Kidney (tissue), 14 donors: ENCODE data around the gene KIAA0825. TPM values are rescaled to one million over a fixed set of nuclear protein-coding genes. Genes with fewer than 3 reads are reported as not detected.
A peak's percentile ranks its signal among the peaks of the same experiment; 100 is the strongest.

Source experiments
- DNase-seq, 5 donors: peaks; one replicate each; pipeline ENCODE4 v3.0.0-alpha.2; 2013 to 2020
- FAIRE-seq: peaks from 2 replicates; lab custom pipeline; 2012; peaks lifted over from hg19 to GRCh38; lab: Jason Lieb, UNC
- H3K27ac ChIP-seq, 2 donors: one replicate each; pipeline ENCODE4 v1.7.0; 2013; ENCODE audit warnings: low read depth in 2 of 2, low read length in 2 of 2, inconsistent platforms in 1 of 2
- H3K27me3 ChIP-seq: one replicate; pipeline ENCODE4 v1.7.1; 2013; ENCODE audit warnings: low read length, inconsistent platforms; ENCODE audit not compliant: control insufficient read depth, insufficient read depth
- H3K36me3 ChIP-seq, 3 donors: one replicate each; pipeline versions ENCODE4 v1.7.0 to v1.7.1; 2013; ENCODE audit warnings: low read length in 3 of 3, control low read depth in 1 of 3, inconsistent platforms in 1 of 3; ENCODE audit not compliant: insufficient read depth in 3 of 3, control insufficient read depth in 2 of 3
- H3K4me1 ChIP-seq, 3 donors: one replicate each; pipeline versions ENCODE4 v1.7.0 to v1.7.1; 2013; ENCODE audit warnings: low read length in 3 of 3, inconsistent platforms in 1 of 3, low read depth in 1 of 3; ENCODE audit not compliant: control insufficient read depth in 2 of 3, insufficient read depth in 2 of 3
- H3K4me3 ChIP-seq, 3 donors: one replicate each; pipeline versions ENCODE4 v1.7.0 to v1.8.1; 2013; ENCODE audit warnings: low read length in 3 of 3, control low read depth in 1 of 3, inconsistent platforms in 1 of 3
- H3K9ac ChIP-seq, 3 donors: one replicate each; pipeline versions ENCODE4 v1.7.0 to v1.7.1; 2013; ENCODE audit warnings: low read length in 3 of 3, control low read depth in 1 of 3, inconsistent platforms in 1 of 3
- H3K9me3 ChIP-seq, 3 donors: one replicate each; pipeline versions ENCODE4 v1.7.0 to v1.7.1; 2013; ENCODE audit warnings: low read length in 3 of 3, control low read depth in 1 of 3, inconsistent platforms in 1 of 3; ENCODE audit not compliant: control insufficient read depth in 2 of 3, insufficient read depth in 1 of 3
- intact Hi-C: fragments of 100-400 bp; cut with DNase I; formaldehyde crosslinking; loops from one replicate; pipeline ENCODE4 v1.11.1; 2022
- polyA plus RNA-seq: library from polyadenylated mRNA; stranded (reverse); fragments of 350-450 nt; fragmentation: Illumina TruSeq; extraction: RNeasy Lipid Tissue Mini Kit (QIAGEN cat#74804); gene quantifications from one replicate; pipeline ENCODE4 v1.2.3, GENCODE V29; 2014; ENCODE audit warnings: low read depth, low replicate concordance; ENCODE audit not compliant: insufficient read depth
- total RNA-seq: library from RNA; stranded (reverse); fragmentation: NEBNext Ultra II Directional; extraction: Animal tissue kit (Norgen Biotek cat#: 25700); gene quantifications from one replicate; pipeline ENCODE4 v1.2.1, GENCODE V29; 2021
- TF ChIP-seq, protein P1 (sequence below): IDR thresholded peaks from 3 replicates; pipeline ENCODE4 v1.5.1; 2012; ENCODE audit warnings: mild to moderate bottlenecking, moderate library complexity, borderline replicate concordance; ENCODE audit not compliant: insufficient read depth; ENCODE audit errors: extremely low read depth
- donor health status: control.
- donor health status: control.
- donor health status: control.
- donor health status: control.
- donor health status: control.
- donor health status: DM: yes; HTN: yes; CAD: no.
- donor health status: Normal renal cell carcinoma (clear cell type).

Gene KIAA0825
- total and polyA plus RNA-seq, 2 donors from 2014 or later: 0.80 to 5.4 TPM

- Histone ChIP-seq H3K4me3 (no peak overlapping the region), H3K27ac (no peak overlapping the region), H3K27me3 (no peaks in the 10 kb centered on the region), H3K36me3 (no peaks in the 10 kb centered on the region), H3K9ac (no peak overlapping the region), H3K4me1 (no peaks in the 10 kb centered on the region), H3K9me3 (no peaks in the 10 kb centered on the region)
- DNase-seq (no peak), FAIRE-seq (no peak)
- intact Hi-C loops: no loop called here
- TF ChIP-seq, protein P1, sequence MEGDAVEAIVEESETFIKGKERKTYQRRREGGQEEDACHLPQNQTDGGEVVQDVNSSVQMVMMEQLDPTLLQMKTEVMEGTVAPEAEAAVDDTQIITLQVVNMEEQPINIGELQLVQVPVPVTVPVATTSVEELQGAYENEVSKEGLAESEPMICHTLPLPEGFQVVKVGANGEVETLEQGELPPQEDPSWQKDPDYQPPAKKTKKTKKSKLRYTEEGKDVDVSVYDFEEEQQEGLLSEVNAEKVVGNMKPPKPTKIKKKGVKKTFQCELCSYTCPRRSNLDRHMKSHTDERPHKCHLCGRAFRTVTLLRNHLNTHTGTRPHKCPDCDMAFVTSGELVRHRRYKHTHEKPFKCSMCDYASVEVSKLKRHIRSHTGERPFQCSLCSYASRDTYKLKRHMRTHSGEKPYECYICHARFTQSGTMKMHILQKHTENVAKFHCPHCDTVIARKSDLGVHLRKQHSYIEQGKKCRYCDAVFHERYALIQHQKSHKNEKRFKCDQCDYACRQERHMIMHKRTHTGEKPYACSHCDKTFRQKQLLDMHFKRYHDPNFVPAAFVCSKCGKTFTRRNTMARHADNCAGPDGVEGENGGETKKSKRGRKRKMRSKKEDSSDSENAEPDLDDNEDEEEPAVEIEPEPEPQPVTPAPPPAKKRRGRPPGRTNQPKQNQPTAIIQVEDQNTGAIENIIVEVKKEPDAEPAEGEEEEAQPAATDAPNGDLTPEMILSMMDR: no peak
Observed at GRCh38 chr5:94312298-94312697, 306.1 kb downstream of the KIAA0825 start.

DNA sequence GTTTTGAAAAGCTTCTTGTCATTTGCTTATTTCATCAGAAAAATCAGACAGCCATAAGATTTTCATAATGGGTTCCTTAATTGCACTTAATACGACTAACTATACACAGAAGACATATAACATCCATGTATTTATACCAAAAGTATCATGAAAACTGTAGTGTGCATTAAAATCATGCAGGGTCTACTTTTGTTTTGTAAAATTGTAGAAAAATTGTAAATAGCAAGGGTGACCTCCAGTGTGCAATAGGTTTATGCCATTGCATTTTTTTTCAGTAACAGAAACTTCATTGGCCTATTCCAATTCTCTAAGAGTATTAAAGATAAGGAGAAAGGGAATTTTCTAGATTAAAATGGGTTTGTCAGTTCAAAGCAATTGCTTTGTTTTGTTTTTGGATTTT, 307.6 kb downstream of the KIAA0825 start:
- H3K4me3 ChIP-seq: no peak overlapping the region
- intact Hi-C loops: no loop called here
- H3K27me3 ChIP-seq: no peaks in the 10 kb centered on the region
- TF ChIP-seq, protein P1: no peak
- FAIRE-seq (no peak), DNase-seq (no peak)
- H3K36me3 ChIP-seq: no peaks in the 10 kb centered on the region
- no peak overlapping the region for H3K27ac ChIP-seq
- no peaks in the 10 kb centered on the region for H3K4me1 ChIP-seq
- no peaks in the 10 kb centered on the region for H3K9me3 ChIP-seq
- no peak overlapping the region for H3K9ac ChIP-seq

DNA sequence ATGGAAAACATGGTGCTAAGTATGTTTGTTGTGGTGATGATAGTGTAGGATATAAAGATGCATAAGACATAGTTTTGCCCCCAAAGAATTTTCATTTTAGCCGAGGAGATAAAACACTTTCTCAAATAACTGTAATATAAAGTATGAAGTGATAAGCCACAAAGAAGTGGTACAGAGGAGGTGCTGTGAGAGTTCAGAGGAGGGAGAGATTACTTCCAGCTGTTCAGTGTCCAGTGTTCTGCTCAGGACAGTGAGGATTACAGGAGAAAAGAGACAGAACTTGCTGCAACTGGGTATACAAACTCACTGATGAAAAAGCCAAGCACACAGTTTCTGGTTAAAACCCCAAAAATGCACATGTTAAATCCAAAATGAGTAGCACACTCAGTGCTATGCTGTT, 309.3 kb downstream of the KIAA0825 start:
- no peaks in the 10 kb centered on the region for H3K27me3 ChIP-seq
- FAIRE-seq (no peak), DNase-seq (peak in 1 of 5 donors; percentile 2)
- H3K9me3 ChIP-seq: no peaks in the 10 kb centered on the region
- intact Hi-C loops: no loop called here
- H3K4me1 ChIP-seq: no peaks in the 10 kb centered on the region
- TF ChIP-seq, protein P1: no peak
- no peaks in the 10 kb centered on the region for H3K36me3 ChIP-seq
- H3K4me3 ChIP-seq: no peak overlapping the region
- no peak overlapping the region for H3K27ac ChIP-seq
- H3K9ac ChIP-seq: no peak overlapping the region

DNA sequence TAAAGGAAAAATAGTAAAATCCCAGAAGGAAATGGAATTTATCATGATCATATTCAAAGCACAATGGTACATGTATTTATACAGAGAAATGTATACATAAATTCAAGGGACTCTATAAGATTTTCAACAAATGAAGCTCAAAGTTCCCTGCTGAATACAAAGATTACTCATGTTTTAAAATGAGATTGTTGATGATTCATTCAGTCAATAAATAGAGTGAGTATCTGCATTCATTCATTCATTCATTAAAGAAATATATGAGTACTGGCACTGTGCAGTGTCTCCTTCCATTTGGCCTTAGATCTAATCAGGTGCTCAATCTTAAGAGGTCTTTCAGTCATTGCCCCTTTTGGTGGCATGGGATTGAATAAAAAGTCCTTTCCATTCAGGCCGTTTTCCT, 310.0 kb downstream of the KIAA0825 start:
- no peaks in the 10 kb centered on the region for H3K27me3 ChIP-seq
- no peak overlapping the region for H3K27ac ChIP-seq
- DNase-seq (no peak), FAIRE-seq (no peak)
- H3K4me1 ChIP-seq: no peaks in the 10 kb centered on the region
- no peak overlapping the region for H3K4me3 ChIP-seq
- TF ChIP-seq, protein P1: no peak
- intact Hi-C loops: no loop called here
- no peaks in the 10 kb centered on the region for H3K36me3 ChIP-seq
- H3K9ac ChIP-seq: no peak overlapping the region
- no peaks in the 10 kb centered on the region for H3K9me3 ChIP-seq
